ENCODE measurements around the gene RPS3.
"Not testable (repeated sequence)": the region's sequence is repeated elsewhere in the genome, so short reads cannot be mapped to it uniquely, and the experiment has no call there.

Gene RPS3

GRCh38 chr11:75380245-75380644, 19.1 kb upstream of the RPS3 start:
- DNase-seq (ENCODE audit: low read depth), result no peak

DNA sequence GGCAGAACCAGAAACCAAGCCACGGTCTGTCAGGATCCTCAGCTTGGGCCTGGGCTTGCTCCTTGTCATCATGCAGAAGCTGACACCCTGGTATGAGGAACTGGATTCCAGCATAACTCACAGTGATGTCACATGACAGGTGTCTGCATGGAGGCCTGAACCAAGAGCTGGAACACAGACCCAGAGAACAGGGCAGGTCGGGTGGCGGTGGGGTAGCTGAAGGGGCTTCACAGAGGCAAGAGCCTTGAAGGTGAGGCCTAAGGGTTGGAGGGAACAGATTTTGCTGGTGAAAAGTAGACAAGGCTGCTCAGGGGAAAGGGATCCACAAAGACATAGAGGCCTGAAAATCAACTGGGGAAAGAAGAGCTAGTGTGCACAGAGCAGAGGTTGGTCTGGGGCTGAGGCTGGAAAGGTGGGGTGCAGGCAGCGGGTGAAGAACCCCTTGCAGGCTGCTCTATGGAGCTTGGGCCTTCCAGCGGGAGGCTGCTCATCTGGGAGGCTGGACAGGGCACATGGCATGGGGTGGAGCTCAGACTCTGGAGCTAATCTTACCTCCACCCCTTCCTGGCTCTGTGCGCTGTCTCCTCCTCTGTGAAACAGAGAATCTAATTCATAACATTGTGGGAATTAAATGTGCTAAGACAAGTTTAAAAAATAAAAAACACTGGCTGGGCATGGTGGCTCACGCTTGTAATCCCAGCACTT, 18.4 kb upstream of the RPS3 start:
- no peak for DNase-seq (ENCODE audit: low read depth)

GRCh38 chr11:75383246-75383645, 16.1 kb upstream of the RPS3 start:
- no peak for DNase-seq (ENCODE audit: low read depth)

DNA sequence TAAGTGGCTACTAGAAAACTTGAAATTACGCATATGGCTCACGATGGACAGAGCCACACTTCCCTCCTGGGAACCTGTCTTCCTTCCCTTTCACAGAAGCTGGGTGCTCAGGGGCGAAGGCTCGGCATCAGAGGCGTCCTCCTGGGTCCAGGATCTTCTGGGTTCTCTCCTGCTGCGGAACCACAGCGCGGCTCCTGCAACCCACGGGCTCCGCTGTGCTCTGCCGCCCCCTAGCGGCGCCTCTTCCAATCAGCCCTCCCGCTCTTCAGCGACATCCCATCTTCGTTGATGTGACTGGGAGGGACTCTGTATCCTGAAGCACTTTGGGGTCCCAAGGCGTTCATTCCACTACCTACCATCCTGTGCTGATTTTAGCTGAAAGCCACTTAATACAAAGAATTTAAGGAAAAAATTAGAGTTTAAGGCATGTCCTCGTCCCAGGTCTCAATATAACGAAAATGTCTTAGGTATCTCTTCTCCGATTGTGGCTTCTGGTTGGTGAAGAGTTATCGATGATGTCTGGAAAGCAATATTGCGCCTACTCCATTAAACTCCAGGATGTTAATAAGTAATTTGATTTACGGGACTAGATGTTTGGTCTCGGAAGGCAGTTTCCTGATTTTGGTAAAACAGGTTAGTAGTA, 14.8 kb upstream of the RPS3 start:
- no peak for DNase-seq (ENCODE audit: low read depth)

- DNase-seq (ENCODE audit: low read depth), result no peak
Measured at GRCh38 chr11:75386942-75387630, 12.2 kb upstream of the RPS3 start.

GRCh38 chr11:75387736-75388294, 11.5 kb upstream of the RPS3 start:
- DNase-seq (ENCODE audit: low read depth), result no peak

- DNase-seq (ENCODE audit: low read depth), result no peak
Measured at GRCh38 chr11:75388386-75389275, 10.7 kb upstream of the RPS3 start.

- no peak for DNase-seq (ENCODE audit: low read depth)
Measured at GRCh38 chr11:75389276-75389605, 10.1 kb upstream of the RPS3 start.

GRCh38 chr11:75389925-75390324, 9.4 kb upstream of the RPS3 start:
- no peak for DNase-seq (ENCODE audit: low read depth)

GRCh38 chr11:75394085-75394840, 5.1 kb upstream of the RPS3 start:
- no peak for DNase-seq (ENCODE audit: low read depth)

DNA sequence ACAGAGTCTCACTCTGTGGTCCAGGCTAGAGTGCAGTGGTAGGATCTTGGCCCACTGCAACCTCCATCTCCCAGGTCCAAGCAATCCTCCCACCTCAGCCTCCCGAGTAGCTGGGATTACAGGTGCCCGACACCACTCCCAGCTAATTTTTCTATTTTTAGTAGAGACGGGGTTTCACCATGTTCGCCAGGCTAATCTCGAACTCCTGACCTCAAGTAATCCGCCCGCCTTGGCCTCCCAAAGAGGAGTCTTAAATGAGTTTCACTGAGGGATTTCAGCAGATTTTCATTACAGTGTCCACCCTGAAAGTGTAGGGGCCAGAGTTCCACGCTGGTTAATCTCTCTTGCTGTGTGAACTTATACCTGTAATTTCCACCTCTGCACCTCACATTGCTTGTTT, 412 bp upstream of the RPS3 start:
- no peak for DNase-seq (ENCODE audit: low read depth)

- no peak for DNase-seq (ENCODE audit: low read depth)
Measured at GRCh38 chr11:75400146-75400865, 988 bp downstream of the RPS3 start.

DNA sequence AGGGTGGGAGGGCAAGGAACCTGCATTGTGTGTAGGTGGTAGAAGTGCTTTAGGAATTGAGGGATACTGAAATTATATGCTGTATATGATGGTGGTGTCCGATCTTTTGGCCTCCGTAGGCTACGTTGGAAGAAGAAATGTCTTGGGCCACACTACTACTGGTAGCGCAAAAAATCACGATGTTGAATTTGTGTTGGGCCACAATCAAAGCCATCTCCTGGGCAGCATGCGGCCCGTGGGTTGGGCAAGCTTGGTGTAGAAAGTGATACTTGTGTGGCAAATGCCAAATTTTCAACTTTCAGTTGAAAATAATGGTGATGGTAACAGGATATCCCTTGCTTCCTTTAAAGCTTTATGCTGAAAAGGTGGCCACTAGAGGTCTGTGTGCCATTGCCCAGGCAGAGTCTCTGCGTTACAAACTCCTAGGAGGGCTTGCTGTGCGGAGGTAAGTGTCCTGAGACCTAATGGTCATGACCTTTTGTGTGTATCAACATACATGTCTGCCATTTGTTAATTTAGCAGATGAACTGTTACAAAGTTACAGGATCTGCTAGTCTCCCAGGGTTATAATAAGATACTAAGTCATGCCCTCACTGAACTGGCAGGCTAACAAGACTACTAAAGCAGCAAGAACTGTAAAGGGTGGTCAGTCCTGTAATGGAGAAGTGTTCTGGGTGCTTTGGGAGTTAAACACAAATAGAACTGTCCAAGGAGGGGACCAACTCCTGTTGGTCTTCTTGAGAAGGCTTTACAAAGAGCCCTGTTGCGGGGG, 2.9 kb downstream of the RPS3 start:
- no peak for DNase-seq (ENCODE audit: low read depth)

GRCh38 chr11:75403037-75403436, 3.7 kb downstream of the RPS3 start:
- no peak for DNase-seq (ENCODE audit: low read depth)

DNA sequence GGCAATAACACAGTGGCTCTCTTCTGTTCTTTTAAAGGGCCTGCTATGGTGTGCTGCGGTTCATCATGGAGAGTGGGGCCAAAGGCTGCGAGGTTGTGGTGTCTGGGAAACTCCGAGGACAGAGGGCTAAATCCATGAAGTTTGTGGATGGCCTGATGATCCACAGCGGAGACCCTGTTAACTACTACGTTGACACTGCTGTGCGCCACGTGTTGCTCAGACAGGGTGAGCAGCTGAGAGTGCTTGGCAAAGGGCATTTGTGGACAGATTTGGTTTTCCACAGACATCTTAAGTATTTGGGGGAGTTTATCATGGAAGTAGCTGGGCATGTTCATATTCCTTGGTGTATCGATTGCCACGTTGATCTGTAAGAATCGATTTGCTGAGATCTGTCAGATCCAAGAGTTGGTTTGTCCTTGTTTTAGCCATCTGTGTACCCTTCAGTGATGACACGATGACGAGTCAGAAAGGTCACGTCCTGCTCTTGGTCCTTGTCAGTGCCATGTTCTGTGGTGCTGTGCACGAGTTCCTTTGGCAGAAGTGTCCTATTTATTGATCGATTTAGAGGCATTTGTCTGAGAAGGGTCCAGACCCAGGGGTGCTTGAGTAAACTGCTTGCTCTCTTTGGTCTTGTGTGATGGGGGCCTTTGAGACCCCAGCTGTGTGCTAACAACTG, 4.8 kb downstream of the RPS3 start:
- no peak for DNase-seq (ENCODE audit: low read depth)

DNA sequence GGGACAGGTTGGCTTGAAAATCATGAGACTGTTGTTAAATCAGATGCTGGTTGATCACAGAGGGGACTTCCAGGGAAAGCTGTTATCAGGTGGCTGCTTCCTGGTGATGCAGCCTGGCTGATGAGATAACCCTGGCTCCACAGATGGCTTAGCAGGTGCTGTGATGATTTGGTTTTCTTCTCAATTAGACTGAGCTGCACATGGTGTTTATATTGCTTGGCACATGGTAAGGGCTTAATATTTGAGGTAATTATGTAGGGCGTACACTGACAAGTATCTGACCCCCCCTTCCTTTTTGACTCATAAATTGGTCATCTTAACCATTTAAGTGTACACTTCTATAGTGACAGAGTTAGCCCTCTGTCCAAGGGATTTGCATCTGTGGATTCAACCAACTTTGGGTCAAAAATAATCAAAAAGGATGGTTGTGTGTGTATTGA, 7.0 kb downstream of the RPS3 start:
- no peak for DNase-seq (ENCODE audit: low read depth)

- no peak for DNase-seq (ENCODE audit: low read depth)
Measured at GRCh38 chr11:75408957-75409219, 9.6 kb downstream of the RPS3 start.

GRCh38 chr11:75409971-75410370, 10.7 kb downstream of the RPS3 start:
- DNase-seq (ENCODE audit: low read depth), result not testable (repeated sequence)

DNA sequence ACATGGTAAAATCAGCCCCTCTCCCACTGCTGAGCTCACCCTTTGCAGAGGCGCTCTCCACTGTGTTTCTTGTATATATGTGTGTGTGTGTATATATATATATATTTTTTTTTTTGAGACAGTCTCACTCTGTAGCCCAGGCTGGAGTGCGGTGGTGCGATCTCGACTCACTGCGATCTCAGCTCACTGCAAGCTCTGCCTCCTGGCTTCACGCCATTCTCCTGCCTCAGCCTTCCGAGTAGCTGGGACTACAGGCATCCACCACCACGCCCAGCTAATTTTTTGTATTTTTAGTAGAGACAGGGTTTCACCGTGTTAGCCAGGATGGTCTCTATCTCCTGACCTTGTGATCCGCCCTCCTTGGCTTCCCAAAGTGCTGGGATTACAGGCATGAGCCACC, 13.8 kb downstream of the RPS3 start:
- not testable (repeated sequence) for DNase-seq (ENCODE audit: low read depth)

DNA sequence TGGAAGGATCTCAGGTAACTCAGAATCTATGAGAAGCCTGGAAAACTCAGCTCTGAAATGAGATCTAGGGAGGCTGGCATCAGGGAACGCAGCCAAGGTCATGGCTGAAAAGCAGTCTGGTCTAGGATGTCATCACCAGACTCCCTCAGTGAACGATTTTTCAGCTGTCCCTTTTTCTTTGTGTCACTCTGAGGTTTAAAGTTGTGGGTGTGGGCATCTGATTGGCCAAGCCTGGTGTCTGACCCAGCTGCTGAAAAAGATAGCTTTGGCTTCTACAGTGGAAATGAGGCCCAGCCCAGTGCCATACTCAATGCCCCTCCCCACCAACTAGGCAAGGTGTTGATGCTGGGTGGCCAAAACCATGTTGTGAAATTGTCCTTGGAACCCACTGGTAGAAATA, 14.5 kb downstream of the RPS3 start:
- DNase-seq (ENCODE audit: low read depth), result no peak

All from GM04503 (cell line).